NCI-H2081 (cell line): ENCODE data around the gene JAG2.

ENCODE experiments used
- DNase-seq, 2 experiments: peaks; one replicate each; lab custom pipeline; 2025; lab: John Stamatoyannopoulos, UW

The JAG2 gene

GRCh38 chr14:105203701-105204100 is 35.1 kb upstream of the JAG2 start:
- no peak for DNase-seq

DNA sequence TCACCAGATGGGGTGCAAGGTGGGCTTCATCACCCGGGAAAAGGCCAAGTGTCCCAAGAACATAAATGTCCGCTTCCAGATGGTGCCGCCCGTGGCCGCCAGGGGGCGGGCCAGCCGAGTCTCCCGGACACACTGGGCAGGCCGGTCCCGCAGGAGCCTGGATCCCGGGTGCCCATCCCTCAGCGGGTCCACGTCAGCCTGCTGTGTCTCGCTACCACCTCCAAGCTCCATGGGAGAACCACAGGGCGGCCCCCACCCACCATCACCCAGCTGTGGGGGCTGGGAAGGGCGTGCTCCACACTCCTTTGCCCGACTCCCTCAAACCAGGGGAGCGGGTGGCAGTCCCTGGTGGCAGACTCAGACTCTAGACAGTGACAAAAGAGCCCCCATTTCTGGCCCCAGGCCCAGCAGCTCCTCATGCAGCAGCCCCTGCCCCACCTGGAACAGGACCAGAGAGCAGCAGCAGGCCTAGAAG is 34.5 kb upstream of the JAG2 start:
- peak in 1 of 2 experiments; percentile 49 for DNase-seq

DNA sequence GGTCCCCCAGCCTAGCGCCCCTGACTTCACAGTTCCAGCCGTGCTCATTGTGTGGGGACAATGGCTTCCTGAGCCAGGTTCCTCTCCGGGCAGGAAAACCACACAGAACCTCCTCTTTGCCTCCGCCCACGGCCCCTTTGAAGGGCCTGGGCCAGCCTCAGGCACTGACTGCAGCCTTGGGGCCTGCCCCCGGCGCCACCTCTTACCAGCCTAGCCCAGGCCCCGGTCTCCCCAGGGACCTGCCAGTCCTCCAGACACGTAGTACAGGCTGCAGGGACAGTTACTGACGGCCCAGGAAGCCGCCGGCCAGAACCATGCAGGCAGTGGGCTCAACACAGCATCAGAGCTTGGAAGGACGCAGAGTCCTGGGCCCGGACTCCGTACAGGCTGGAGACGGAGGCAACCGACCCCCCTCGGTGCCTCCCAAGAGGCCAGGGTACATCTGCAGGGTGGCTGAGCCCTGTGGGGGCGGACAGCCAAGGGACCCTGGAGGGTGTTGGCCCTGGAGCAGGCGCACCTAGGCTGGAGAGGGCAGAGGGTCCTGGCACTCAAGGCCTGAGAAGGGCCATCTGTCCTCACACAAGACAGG is 33.4 kb upstream of the JAG2 start:
- DNase-seq, result no peak

- DNase-seq, result no peak
Measured at GRCh38 chr14:105201156-105201924, 32.8 kb upstream of the JAG2 start.

GRCh38 chr14:105200641-105201040 is 32.1 kb upstream of the JAG2 start:
- no peak for DNase-seq

DNA sequence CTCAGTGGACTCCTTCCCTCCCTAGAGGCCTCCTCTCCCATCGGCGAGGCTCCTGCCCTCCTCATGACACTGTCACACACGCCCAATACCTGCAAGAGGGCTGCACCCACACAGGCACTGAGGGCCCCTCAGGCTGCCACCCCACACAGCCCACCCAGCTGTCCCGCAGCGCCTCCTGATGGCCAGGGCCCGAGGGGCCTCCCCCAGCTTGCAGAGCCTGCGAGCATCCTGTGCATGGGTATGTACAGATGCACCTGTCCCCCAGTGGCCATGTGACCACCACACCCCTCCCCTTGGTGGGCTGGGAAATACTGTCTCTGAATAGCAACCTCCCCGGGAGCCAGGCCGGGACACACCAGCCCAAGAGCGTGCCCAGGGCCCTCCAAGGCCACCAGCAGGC is 31.5 kb upstream of the JAG2 start:
- DNase-seq, result no peak

DNA sequence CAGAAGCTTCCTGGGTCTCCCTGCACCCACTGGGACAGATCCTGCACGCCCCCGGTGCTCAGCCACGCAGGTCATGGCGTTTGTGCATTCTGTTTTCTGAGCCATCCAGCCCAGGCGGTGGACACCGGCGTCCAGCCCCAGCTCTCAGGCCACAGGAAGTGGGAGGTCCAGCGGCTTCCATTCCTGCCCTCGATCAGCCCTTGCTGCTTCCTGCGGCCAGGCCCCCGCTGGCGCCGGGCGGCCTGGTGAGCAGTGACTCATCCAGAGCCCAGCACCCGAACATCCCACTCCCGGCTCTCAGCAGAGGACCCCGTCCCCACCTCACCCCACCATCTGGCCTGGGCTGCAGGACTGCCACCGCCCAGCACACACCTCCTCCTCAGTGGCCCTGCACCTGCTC is 30.5 kb upstream of the JAG2 start:
- no peak for DNase-seq

- no peak for DNase-seq
Measured at GRCh38 chr14:105198588-105198987, 30.0 kb upstream of the JAG2 start.

DNA sequence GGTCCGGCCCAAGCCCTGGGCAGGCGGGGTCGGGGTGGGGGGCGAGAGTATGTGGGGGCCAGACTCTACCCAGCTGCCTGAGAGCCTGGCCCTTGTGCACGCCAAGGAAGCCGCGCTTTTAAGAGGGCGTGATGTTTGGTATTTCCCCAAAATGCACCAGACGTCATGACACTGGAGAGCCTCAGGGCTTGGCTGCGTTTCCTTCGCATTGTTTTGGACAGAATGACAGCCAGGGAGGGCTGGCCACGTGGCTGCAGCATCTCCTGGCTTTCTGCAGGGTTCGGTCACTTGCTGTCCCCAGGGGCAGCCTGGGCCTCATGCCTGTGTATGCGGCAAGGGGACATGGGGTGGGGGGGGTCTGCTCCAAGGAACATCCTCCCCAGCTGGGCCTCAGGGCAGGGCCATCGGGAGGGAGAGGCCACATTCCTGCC is 28.6 kb upstream of the JAG2 start:
- no peak for DNase-seq

GRCh38 chr14:105196265-105196960 is 27.8 kb upstream of the JAG2 start:
- DNase-seq, result no peak

DNA sequence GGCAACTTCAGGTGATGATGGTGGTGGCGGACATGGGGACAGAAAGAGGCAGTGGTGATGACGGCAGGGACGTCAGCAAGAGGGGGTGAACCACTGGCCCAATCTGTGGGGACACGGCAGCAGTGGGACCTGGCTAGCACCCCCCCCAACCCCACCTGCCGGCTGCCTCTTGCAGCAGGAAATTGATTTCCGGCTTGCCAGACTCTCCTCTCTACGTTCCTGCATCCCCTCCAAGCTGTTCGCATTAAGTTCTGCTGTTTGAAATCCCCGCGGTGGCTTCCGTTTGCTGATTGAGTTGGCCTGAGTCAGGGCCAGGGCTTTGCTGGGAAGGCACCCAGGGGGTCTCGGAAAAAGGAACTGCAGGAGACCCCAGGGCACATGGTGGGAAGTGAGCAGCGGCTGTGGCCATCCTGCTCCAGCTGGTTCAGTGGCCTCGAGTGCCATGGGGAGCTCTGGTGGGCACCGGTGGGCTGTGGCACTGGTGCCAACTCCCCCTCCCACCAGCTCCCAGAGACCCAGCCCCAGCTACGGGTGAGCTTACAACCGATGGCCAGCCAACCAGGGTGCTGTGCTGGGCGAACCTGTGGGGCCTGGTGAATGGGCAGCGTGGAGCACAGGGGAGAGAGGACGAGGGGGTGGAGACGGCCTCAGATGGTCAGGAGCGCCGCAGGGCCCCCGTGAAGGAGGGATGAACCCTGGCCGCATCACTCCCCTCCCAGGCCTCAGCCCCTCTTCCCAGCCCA is 27.1 kb upstream of the JAG2 start:
- DNase-seq, result no peak

DNA sequence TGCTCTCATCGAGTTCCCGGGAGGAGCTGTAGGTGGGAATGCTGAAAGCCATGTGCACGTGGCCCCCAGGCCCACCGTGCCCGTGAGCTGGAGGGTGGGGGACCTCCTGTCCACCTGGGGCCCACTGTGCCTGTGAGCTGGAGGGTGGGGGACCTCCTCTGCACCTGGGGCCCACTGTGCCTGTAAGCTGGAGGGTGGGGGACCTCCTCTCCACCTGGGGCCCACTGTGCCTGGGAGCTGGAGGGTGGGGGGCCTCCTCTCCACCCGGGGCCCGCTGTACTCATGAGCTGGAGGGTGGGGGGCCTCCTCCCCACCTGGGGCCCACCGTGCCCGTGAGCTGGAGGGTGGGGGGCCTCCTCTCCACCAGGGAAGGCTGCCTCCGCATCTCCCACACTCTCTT is 26.5 kb upstream of the JAG2 start:
- no peak for DNase-seq

DNA sequence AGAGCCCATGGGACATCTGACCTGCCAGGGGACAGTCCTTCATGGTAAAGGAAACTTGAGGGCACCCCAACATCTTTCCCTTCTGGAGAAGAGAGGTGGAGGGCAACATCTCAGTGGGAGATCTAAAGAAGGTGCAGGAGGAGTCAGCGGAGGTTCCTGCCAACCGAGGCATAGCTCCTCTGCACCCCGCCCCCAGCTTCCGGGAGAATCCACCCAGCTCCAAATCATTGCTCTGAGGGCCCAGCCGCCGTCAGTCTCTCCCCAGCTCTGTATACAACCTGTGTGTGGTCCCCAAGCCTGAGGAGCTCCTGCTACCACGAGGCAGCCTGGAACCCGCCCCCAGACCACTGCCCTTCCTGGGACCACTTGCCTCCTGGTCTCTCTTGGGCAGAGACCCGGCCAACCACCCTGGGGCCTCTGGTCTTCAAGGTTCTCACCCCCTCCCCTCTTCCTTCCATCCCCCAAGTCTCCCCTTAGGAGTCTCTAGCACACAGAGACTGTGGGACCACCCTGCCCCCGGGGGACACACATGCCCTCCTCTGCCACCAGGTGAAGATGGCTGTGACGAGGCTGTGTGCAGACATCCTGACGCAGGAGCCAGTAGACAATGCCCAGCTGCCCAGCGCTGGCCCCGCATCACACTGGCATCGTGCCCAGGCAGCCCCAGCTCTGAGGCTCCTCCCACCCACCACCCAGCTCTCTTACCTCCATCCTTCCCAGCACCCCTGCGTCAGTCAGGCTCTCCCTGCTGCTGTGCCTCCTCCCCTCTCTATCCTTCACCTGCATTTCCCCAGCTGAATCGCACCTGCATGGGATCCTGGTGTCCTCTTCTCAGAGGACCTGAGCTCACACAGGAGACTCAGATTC is 25.6 kb upstream of the JAG2 start:
- peak; percentile 80 to 88 for DNase-seq

GRCh38 chr14:105192866-105193731 is 24.5 kb upstream of the JAG2 start:
- no peak for DNase-seq

DNA sequence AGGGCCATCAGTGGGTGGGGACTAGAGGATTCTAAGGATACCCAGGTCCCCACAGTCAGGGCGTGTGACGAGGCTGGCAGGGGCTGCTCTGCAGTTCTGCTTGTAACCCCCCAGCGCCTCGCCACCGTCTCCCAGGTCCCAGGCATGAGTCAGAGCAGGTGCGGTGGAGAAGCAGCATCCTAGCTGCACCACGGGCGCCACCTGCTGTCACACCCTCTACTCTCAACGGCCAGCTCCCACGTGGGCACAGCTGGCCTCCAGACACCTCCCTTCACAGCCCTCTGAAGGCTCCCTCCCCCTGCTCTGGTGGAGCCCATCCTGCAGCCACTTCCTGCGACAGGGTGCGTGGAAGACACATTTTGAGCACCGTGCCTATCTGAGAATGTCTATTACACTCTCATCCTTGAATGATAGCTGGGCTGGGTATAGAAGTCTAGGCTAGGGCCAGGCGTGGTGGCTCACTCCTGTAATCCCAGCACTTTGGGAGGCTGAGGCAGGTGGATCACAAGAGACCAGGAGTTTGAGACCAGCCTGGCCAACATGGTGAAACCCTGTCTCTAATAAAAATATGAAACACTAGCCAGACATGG is 19.5 kb upstream of the JAG2 start:
- peak; percentile 25 to 39 for DNase-seq

- peak in 1 of 2 experiments; percentile 39 for DNase-seq
Measured at GRCh38 chr14:105187116-105187515, 18.5 kb upstream of the JAG2 start.

DNA sequence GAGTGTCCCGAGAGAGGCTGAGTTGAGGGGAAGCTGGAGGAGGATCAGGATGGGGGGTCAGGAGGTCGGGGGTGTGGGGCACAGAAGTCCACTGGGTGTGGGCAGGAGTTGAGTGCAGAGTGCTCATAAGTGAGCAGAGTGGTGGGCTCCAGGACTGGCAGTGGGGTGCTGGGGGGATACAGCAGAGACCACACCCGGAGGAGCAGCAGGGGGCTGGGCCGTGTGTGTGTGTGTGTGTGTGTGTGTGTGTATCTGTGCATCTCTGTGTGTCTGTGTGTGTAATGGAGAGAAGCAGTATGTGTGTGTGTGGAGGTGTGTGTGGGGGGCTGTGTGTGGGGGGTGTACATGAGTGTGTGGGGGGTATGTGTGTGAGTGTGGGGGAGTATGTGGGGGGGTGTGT is 17.4 kb upstream of the JAG2 start:
- DNase-seq, result no peak

- no peak for DNase-seq
Measured at GRCh38 chr14:105185001-105185400, 16.4 kb upstream of the JAG2 start.

DNA sequence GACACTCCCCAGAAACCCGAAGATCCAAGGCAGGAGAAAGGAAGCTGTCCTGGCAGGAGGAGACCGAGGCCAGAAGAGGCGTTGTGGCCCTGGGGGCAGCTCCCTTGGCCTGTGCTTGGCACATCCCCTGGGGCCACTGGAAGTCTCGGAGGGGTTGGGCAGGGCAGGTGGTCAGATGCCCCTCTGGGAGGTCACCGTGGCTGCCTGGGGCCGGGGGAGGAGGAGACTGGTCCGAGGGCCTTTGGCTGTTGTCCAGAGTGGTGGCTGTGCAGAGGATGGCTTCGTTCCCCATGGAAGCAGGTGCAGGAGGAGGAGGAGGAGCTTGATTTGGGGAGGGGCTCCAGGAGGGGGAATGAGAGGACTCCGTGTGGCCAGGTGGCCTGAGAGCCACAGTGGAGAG is 15.9 kb upstream of the JAG2 start:
- DNase-seq, result peak in 1 of 2 experiments; percentile 58
